Measurements from ENCODE around the gene FRMD4A. TPM values are rescaled to one million over a fixed set of nuclear protein-coding genes. Genes with fewer than 3 reads are reported as not detected.
"Not testable (repeated sequence)": the region's sequence is repeated elsewhere in the genome, so short reads cannot be mapped to it uniquely, and the experiment has no call there.

FRMD4A gene
- total and polyA plus RNA-seq, 11 donors = 12.2 to 58.1 (median 28.1) TPM

DNA sequence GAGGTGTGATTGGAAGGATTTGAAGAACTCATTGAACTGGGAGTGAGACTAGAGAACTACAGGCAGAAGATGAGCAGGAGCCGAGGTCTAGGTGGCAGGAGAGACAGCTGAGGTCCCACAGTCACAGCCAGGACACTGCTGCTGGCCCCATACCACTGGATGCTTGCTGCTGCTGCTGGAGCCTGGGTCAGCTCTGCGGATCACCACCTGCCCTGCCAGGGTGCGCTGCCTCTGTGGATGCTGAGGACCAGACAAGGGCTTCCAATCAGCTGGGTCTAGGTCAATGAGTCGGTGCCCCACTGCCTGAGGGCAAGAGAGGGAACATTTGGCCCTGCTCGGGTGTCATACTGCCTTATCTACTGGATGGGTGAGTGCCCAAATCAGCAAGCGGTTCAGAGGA is 94.4 kb downstream of the FRMD4A start:
- H3K4me3 ChIP-seq = no peak overlapping the region
- WGBS, 4 donors = 76 to 89% (median 82%) methylated on average over 5 to 6 of the region's 6 CpGs
- ATAC-seq = no peak
- TF ChIP-seq, protein P1, sequence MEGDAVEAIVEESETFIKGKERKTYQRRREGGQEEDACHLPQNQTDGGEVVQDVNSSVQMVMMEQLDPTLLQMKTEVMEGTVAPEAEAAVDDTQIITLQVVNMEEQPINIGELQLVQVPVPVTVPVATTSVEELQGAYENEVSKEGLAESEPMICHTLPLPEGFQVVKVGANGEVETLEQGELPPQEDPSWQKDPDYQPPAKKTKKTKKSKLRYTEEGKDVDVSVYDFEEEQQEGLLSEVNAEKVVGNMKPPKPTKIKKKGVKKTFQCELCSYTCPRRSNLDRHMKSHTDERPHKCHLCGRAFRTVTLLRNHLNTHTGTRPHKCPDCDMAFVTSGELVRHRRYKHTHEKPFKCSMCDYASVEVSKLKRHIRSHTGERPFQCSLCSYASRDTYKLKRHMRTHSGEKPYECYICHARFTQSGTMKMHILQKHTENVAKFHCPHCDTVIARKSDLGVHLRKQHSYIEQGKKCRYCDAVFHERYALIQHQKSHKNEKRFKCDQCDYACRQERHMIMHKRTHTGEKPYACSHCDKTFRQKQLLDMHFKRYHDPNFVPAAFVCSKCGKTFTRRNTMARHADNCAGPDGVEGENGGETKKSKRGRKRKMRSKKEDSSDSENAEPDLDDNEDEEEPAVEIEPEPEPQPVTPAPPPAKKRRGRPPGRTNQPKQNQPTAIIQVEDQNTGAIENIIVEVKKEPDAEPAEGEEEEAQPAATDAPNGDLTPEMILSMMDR (IDR thresholded peaks at IDR 0.05) = no peak
- no peak for TF ChIP-seq POLR2A (IDR thresholded peaks at IDR 0.05)
- no peaks in the 10 kb centered on the region for H3K36me3 ChIP-seq
- H3K27ac ChIP-seq = no peak overlapping the region
- no peak for DNase-seq
- H3K27me3 ChIP-seq = peaks cover 0 to 12% (median 0%) of the 10 kb centered on the region in 9 donors
- H3K4me1 ChIP-seq = no peaks in the 10 kb centered on the region
- H3K9me3 ChIP-seq = peaks cover 0 to 3% (median 0%) of the 10 kb centered on the region in 12 donors
- intact Hi-C loops (cut with DNase I) = no loop called here

DNA sequence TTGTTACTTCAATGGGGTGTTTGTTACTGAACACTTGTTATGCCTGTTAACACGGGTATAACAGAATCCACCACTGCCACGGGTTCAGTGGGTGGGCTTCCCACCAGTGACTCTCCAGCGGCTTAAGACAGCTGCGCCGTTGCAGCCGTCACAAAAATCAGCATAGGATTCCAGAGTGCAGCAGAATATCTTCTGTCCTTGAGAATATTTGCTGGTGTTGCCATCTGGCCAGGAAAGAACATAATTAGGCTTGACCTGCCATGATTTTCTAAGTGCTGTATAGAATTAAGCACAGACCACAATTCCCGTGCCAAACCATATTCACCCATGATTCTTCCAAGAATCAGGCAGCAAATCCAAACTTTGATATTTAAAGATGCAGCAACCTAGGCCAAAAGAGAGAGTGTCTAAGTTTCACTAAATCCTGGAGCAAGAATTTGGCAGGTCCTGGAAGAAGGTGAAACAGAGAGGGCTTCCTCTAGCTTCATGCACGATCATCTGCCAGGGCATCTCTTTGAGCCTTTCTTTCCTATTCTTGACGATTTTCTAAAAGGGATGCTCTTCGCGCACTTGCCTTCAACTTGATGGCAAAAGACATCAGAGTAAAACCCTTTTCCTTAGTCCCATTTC is 95.0 kb downstream of the FRMD4A start:
- intact Hi-C loops (cut with DNase I) = no loop called here
- DNase-seq (no peak), ATAC-seq (no peak)
- no peaks in the 10 kb centered on the region for H3K4me1 ChIP-seq
- H3K27ac ChIP-seq = no peak overlapping the region
- TF ChIP-seq, protein P1 (IDR thresholded peaks at IDR 0.05) = no peak
- no peak for TF ChIP-seq POLR2A (IDR thresholded peaks at IDR 0.05)
- 86 to 90% (median 87%) methylated on average over 11 of the region's 11 CpGs for WGBS, 4 donors
- no peaks in the 10 kb centered on the region for H3K36me3 ChIP-seq
- peaks cover 0 to 3% (median 0%) of the 10 kb centered on the region in 12 donors for H3K9me3 ChIP-seq
- peaks cover 0 to 17% (median 0%) of the 10 kb centered on the region in 9 donors for H3K27me3 ChIP-seq
- H3K4me3 ChIP-seq = no peak overlapping the region

DNA sequence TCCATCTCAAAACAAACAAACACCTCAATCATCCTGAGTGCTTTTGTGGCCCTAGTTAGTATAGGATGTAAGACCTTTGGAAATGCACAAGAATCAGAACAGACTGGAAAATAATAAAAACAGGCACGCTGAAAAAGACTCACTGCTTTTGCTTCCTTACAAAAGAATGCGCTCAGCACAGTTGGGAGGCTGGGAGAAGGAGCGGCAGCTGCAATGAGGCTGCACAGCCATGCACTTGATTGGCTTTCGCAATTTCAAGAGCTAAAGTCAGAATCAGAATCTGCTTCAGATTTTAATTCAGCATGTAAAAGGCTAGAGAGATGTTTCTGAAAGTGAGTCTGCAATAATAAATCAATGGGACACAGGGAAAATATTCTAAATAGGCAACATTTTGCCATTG is 97.2 kb downstream of the FRMD4A start:
- Histone ChIP-seq H3K27me3 (peaks cover 0 to 17% (median 0%) of the 10 kb centered on the region in 9 donors), H3K27ac (no peak overlapping the region), H3K36me3 (no peaks in the 10 kb centered on the region), H3K9me3 (peaks cover 0 to 3% (median 0%) of the 10 kb centered on the region in 12 donors), H3K4me3 (no peak overlapping the region), H3K4me1 (no peaks in the 10 kb centered on the region)
- DNase-seq = no peak
- ATAC-seq = no peak
- TF ChIP-seq POLR2A (IDR thresholded peaks at IDR 0.05) = no peak
- TF ChIP-seq, protein P1 (IDR thresholded peaks at IDR 0.05) = no peak
- 74 to 87% (median 85%) methylated on average over 4 of the region's 4 CpGs for WGBS, 4 donors
- intact Hi-C loops (cut with DNase I) = no loop called here

DNA sequence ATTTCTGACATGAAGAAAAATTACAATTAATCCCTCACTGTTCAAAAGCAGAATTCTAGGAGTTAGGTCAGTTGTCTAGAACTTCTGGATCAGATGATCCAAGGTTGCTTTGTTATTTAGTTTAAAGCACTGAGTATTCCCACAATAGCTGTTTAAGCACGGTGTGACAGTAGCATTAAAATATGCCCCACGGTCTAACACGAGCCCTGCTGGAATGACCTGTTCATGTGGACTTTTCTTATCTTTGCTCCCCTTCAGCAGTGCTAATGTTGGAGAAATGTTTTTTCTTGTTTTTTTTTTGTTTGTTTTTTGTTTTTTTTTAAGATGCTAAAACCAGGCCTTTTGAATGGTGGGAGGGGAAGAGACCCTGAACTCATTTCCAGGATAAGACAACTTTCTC is 101.9 kb downstream of the FRMD4A start:
- 61 to 72% (median 67%) methylated on average over 3 of the region's 3 CpGs for WGBS, 4 donors

DNA sequence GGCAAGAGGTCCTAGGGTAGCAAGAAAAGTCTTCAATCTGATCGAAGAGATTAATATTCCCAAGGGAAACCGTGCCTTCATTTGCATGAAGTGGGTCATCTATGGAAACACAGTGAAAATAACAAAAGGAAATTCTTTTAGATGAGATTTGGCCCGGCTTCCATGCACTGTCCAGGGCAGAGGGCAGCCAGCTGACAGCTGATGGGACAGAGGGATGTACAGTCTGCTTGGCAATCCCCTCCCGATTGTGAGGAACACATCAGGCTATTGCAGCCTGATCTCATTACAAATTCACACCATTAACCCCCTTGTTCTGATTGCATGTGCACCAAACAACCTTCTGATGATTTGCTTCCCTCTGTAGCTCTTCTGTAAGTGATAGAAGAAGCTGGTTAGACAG is 105.3 kb downstream of the FRMD4A start:
- H3K4me1 ChIP-seq = no peaks in the 10 kb centered on the region
- 45 to 63% (median 48%) methylated on average over 4 of the region's 4 CpGs for WGBS, 4 donors
- no peak overlapping the region for H3K27ac ChIP-seq
- H3K4me3 ChIP-seq = no peak overlapping the region
- intact Hi-C loops (cut with DNase I) = no loop called here
- H3K36me3 ChIP-seq = no peaks in the 10 kb centered on the region
- TF ChIP-seq POLR2A (IDR thresholded peaks at IDR 0.05) = no peak
- TF ChIP-seq, protein P1 (IDR thresholded peaks at IDR 0.05) = no peak
- peaks cover 0 to 4% (median 0%) of the 10 kb centered on the region in 9 donors for H3K27me3 ChIP-seq
- no peaks in the 10 kb centered on the region for H3K9me3 ChIP-seq
- DNase-seq (no peak), ATAC-seq (no peak)

More for the DNA sequence above, 101.9 kb downstream of the FRMD4A start:
- DNase-seq; ATAC-seq; H3K27me3 ChIP-seq; H3K27ac ChIP-seq; H3K4me1 ChIP-seq; H3K36me3 ChIP-seq; H3K9me3 ChIP-seq; H3K4me3 ChIP-seq; intact Hi-C loops (cut with DNase I): not testable (repeated sequence)

All from heart left ventricle (tissue), 16 donors.